GM13977 (cell line): ENCODE measurements around the gene SAPCD2.

ENCODE experiments used
- DNase-seq: peaks from one replicate; pipeline ENCODE4 v3.0.0; 2012; ENCODE audit warnings: low spot score
- in situ Hi-C: fragments of 300-500 bp; cut with MboI; formaldehyde crosslinking; loops from one replicate; pipeline ENCODE4 v1.12.0; 2022; ENCODE audit warnings: low sequenced_read_pairs, low pct_unique_long_range_greater_than_20kb, mixed read lengths, inconsistent platforms; ENCODE audit not compliant: unreplicated experiment
- TF ChIP-seq, protein P1 (sequence below): IDR thresholded peaks from 2 replicates; pipeline ENCODE4 v1.5.1; 2012; ENCODE audit warnings: mild to moderate bottlenecking, control low read depth; ENCODE audit not compliant: insufficient read depth; ENCODE audit errors: extremely low read depth, missing control alignments

Gene SAPCD2

DNA sequence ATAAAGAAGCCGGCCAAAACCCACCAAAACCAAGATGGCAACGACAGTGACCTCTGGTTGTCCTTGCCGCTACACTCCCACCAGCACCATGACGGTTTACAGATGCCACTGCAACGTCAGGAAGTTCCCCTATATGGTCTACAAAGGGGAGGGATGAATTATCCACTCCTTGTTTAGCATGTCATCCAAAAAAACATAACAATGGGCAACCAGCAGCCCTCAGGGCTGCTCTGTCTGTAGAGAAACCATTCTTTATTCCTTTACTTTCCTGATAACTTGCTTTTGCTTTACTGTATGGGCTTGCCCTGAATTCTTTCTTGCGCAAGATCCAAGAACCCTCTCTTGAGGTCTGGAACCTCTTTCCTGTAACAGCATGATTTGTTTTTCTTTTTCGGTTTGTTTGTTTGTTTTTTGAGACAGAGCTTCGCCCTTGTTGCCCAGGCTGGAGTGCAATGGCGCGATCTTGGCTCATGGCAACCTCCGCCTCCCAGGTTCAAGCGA lies 5.0 kb upstream of the SAPCD2 start:
- TF ChIP-seq, protein P1, sequence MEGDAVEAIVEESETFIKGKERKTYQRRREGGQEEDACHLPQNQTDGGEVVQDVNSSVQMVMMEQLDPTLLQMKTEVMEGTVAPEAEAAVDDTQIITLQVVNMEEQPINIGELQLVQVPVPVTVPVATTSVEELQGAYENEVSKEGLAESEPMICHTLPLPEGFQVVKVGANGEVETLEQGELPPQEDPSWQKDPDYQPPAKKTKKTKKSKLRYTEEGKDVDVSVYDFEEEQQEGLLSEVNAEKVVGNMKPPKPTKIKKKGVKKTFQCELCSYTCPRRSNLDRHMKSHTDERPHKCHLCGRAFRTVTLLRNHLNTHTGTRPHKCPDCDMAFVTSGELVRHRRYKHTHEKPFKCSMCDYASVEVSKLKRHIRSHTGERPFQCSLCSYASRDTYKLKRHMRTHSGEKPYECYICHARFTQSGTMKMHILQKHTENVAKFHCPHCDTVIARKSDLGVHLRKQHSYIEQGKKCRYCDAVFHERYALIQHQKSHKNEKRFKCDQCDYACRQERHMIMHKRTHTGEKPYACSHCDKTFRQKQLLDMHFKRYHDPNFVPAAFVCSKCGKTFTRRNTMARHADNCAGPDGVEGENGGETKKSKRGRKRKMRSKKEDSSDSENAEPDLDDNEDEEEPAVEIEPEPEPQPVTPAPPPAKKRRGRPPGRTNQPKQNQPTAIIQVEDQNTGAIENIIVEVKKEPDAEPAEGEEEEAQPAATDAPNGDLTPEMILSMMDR = no peak
- in situ Hi-C loops = no loop called here
- no peak for DNase-seq

DNA sequence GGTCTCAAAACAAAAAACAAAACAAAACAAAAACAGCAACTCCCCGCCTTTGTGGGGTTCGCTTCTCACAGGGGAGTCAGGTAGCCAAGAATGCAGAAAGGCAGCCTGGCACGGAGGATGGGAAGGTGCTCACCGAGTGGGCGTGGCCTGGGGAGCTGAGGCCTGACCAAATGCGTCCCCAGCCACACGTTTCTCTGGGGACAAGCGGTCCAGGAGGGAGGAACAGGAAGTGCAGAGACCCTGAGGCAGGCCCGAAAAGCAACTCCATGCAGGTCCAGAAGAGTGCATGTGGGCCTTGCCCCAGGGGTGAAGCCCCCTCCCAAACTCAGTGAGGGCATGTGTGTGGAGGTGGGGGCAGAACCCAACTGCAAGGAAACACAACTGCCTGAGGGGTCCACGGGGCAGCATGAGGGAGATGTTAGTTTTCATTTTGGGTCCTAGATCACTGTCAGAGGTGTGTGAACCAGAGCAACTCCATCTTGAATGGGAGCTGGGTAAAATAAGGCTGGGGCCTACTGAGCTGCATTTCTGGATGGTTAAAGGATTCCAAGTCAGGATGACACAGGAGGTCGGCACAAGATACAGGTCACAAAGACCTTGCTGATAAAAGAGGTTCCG lies 4.4 kb upstream of the SAPCD2 start:
- in situ Hi-C loops = no loop called here
- TF ChIP-seq, protein P1 = no peak
- no peak for DNase-seq

DNA sequence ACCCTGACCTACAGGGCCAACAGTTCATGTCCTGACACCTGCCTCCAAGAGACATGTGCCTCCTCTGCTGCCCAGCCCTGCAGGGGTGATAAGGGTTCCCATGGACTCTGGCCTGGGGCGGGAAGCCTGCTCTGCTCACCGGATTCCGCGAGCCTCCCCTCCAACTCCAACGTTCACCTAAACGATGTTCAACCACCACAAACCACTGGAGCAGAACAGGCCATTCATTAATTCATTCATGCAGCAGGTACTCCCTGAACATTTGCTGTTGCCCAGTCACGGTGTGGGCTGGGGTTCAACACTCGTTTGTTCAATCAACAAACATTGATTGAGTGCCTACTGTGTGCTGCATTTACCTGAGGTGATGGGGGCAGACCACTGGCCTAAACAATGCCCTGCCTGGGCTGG lies 3.6 kb upstream of the SAPCD2 start:
- no peak for DNase-seq
- in situ Hi-C loops = no loop called here
- TF ChIP-seq, protein P1 = no peak

DNA sequence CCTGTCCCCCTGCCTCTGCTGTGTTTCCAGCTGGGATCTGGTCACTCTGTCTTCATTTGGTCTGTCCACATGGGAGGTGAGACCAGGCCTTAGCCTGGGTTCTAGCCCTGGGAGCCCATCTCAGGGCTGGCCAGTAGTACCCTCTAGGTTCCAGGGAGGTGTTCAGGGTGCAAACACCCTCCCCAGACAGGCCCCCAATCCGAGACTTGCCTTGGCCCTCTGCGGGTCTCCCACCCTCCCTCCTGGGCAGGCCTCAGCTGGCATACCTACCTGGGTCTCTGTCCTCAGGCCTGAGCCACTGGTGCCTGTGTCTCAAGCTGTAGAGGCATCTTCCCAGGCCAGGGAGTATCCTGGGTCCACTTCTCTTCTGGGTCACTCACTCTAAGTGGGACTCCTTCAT lies 925 bp upstream of the SAPCD2 start:
- in situ Hi-C loops = no loop called here
- TF ChIP-seq, protein P1 = no peak

DNA sequence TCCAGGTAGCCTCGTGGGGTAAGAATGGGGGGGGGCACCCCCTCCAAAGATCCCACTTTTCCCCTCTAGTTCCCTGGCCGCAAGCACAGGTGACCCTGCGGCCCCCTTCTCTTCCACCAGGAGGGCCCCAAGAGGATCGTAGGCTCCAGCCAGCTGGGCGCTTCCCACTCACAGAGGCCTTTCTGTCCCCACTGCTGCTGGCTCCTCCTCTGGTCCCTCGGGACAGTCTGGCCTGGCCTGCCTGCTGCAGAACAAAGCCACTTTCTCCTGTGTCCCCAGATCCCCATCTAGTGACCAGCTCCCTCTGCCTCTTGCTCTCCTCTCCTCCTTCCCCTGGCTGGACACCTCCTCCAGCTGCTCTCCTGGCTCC lies 534 bp upstream of the SAPCD2 start:
- DNase-seq = peak; percentile 51

More for the DNA sequence above, 925 bp upstream of the SAPCD2 start:
- no peak for DNase-seq

DNA sequence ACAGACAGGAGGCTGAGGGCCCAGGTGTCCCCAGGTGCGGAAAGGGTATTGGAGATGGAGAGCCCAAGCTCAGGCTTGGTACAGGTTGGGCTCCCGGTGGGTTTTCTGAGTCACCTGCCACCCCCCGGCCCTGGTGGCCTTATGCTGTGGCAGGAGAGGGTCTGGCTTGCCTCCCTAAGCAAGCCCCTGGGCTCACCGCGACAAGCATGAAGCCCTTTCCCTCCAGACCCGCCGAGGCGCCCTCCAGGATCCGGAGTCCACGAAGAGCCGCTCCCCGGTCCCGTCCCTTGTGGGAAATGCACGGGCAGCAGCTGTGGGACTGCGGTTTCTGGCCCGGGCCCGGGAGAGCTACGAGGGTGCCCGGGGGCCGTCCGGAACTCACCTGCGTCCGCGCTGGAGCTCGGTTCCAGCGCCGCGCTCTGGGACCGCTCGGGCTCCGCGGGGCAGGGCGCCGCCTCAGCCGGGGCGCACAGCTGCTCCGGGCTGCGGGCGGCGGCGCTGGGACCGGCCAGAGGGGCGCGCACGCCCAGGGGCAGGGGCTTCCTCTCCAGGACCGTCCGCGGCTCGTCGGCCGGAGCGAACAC lies 757 bp downstream of the SAPCD2 start:
- in situ Hi-C loops = no loop called here
- DNase-seq = no peak
- TF ChIP-seq, protein P1 = no peak

More for the DNA sequence above, 534 bp upstream of the SAPCD2 start:
- TF ChIP-seq, protein P1 = no peak
- in situ Hi-C loops = no loop called here
